HG02840 (cell line): ENCODE data around the gene PAK6.

Experiments used
- ATAC-seq: cut with Tn5 transposase; IDR thresholded peaks from one replicate; pipeline ENCODE4 v1.9.1; 2021; ENCODE audit warnings: mild to moderate bottlenecking, moderate library complexity, moderate number of reproducible peaks; ENCODE audit not compliant: unreplicated experiment, low FRiP score

The PAK6 gene

DNA sequence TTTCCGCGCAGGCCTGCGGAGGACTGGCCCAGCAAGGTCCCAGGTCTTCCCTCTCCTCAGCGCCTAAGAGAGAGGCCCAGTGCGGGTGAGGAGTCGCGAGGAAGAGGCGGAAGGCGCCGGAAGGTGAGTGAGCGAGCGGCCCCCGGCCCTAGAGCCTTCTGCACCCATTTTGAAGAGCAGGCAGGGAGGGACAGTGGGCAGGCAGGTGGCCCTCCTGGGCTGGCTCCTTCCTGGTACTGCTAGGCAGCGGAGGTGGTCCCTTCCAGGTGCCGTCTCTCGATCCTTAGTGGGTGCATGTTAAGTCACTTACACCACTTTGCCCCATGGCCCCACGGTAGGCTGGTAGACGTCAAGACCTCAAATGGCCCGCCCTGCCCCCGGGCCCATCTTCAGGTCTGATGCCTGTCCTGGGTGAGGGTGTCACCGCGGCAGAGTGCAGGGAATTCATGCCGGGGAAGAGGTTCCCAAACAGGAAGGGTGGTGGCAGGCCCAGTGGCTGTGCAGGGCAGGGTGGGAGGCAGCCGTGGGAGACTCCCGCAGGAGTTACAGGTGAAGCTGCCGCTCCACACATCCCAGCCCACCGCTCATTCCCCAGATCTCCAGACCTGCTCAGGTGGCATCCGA lies 14.4 kb downstream of the PAK6 start:
- no peak for ATAC-seq

DNA sequence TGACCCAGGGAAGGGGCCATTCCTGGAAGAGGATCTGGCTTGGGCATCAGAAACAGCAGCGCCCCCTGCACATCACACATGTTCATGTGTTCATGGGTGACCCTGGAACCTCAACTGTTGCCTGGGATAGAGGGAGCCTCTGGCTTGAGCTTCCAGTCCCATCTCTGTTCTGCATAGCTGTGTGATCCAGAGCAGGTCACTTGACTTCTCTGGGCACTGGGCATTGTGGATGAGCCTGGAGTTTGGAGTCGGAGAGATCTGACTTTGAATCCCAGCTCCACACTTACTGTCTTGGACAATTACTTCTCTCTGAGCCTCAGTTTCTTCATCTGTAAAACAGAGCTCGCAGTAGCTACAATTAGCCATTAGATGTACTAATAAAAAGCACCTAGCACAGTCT lies 15.6 kb downstream of the PAK6 start:
- no peak for ATAC-seq

DNA sequence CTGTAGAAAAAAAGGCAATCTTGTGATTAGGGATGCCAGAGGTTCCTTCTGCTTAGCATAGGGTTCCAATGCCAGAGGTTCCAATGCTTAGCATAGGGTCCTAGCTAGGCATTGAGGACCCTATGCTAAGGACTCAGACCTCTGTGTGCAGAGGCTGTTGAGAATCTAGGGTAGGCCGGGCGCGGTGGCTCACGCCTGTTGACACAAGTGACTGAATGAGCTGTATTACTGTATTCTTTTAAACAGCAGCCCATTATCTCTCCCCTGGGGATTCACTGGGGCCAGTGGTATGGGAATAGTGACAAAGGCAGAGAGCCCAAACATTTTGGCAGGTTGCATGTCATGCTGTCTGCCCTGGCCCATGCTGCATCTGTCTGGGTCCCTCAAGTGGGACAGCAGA lies 16.2 kb downstream of the PAK6 start:
- no peak for ATAC-seq

DNA sequence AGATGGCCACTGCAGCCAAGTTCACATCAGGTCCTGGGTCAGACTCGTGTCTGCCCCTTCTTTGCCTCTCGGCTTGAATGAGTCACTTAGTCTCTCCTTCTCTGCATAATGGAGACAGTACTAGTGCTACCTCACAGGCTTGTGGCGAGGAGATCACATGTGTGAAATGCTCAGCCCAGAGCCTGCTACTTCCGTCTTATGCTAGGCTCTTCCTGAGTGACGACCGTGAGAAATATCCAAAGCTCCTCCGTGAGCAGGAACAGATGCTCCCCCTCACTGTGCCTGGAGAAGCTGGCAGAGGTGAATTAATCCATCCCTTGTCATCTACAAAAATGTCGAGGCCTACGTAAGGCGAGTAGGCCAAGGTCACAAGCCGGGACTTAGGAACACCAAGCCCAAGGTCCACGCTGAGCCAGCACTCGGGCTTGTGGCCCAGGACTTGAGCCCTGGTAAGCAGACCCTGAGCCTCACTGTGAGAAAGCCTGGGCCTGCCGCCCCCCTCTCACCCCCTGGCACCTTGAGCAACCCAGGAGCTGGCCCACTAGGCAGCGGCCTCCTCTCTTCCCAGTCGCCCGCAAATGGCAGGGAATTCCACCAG lies 17.9 kb downstream of the PAK6 start:
- ATAC-seq: no peak

DNA sequence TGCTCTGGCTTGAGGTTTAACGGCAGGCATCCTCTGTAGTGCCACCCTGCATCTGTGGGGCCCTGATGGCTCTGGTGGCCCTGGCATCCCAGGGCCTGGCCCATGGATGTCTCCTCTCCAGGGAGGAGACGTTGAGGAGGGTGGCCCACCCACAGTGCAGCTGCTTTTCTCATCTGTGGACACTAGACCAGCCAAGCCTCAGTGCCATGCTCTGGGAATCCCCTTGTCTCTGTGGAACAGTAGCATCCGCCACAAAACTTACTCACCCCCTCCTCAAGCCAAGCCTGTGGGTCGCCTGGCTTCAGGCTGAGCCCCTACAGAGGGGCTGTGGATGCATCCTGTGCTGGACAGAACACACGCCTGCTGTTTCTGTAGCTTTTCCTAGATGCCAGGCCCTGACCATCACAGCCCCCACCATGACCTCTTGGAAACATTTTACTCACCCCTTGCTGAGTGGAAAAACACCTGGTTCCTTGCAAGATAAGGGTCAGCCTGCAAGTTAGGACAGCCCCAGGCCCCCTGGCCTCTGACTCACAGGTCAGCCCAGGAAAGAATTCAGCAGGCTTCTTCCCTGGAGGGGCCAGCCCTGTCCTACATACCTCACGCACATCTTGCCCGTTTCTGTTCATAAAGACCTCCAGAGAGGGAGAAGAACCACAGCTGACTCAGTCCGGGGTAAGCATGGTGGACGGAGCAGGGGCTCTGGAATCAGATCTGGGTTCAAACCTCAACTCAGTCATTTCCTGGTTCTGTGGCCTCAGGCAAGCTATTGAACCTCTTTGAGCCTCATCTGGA lies 19.0 kb downstream of the PAK6 start:
- ATAC-seq: no peak

DNA sequence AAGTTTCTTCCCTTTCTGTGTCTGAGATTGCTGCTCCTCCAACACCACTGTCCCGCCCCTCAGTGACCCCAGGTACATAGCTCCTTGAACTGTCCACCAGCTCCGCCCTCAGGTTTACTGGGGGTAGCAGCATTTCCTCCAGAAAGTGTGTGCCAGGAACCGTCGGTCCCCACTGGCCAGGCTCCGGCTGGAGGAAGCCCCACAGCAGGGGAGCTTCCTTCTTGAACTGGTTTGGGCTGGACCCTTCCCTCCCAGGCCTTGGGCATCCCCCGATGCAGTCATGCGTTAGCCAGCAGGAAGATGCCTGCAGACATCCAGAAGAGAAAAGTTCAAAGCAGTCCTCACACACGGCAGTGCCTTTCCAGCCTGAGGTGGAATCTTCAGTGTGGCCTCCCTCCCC lies 19.7 kb downstream of the PAK6 start:
- no peak for ATAC-seq

DNA sequence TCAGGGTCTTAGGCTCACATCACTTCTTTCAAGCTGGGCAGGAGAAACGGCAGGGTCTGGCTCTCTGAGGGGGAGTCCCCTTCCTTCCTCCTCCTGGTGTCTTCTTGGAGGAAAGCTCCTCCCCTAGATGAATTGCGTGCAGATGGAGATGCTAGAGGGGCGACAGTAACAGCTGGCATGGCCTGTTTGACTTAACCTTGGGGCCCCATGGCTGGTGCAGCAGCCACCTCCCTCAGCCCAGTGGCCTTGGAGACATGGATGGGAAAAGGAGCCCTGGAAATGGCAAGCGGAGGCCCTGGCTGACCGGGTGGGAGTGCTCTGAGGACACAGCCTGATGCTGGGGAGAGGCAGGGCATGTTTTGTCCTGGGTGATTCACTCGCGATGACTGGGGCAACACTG lies 20.2 kb downstream of the PAK6 start:
- ATAC-seq: no peak

DNA sequence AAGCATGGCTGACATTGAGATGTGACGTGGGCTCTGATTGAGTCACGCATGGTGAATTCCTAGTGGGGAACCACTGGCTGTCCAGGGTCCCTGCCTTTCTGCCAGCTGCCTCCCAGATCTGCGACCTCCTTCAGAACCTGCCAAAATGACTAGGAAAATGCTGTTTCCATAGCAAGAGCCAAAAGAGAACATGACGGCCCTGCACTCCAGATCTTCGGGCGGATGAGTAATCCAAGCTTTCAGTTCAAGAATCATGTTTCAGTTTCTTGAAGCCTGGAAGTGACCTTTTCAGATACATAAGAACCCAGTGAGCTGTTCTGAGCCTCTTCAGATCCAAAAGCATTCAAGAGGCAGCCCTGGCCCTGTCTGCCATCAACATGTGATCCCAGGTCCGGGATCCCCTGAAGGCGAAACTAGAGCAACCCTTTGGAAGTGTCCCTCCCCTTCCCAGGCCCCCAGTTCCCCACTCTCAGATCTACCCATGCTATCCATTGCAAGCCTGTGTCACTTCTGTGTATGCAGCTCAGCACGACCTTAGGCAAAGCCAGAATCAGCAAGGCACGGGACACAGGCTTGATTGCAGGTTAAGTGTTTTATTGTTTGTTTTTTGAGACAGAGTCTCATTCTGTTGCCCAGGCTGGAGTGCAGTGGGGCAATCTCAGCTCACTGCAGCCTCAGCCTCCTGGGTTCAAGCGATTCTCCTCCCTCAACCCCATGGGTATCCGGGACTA lies 24.3 kb downstream of the PAK6 start:
- ATAC-seq: no peak

DNA sequence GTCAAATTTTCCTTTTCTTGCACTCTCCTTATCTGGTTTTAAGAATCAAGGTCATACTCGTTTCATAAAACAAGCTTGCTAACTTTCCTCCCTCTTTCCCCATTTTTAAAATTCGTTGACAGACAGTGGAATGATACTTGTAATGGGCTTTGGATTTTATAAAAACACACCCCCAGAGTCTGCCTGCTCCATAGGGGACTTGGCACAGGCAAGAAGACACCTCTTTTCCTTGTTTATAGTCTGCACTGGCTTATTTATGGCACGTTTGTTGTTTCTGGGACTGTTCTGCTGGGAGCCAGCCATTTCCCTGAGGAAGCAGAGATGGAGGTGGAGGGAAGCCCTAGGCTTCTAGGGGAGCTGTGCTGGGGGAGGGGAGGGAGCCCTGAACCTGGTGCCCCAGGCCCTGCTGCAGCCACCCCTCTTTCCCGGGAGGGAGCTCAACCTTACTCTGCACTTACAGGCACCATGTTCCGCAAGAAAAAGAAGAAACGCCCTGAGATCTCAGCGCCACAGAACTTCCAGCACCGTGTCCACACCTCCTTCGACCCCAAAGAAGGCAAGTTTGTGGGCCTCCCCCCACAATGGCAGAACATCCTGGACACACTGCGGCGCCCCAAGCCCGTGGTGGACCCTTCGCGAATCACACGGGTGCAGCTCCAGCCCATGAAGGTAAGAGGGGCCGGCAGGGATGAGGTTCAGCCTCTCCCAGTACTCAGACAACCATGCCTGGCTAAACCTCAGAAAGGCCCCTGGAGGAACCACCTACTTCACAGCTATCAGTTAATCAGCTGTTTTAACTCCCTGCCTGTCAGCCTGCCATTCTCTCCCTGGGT lies 25.7 kb downstream of the PAK6 start:
- ATAC-seq: no peak

DNA sequence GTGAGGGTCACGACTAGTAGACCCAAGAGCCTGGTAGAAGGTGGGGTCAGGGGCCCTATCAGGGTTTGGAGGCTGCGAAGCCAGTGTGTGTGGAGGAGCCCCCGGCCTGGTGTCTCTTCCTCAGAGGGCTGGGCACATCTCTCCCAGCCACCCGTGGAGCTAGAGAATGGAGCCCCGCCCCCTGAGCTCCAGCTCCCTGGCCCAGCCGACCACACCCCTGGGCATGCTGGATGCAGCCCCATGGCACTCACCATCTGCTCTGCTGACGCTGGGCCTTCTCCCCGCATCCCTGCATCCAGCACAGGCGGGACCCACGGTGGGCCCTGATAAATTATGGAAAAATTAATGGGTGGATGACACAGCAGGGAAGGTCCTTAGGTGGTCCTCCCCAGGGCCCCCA lies 26.5 kb downstream of the PAK6 start:
- ATAC-seq: no peak

DNA sequence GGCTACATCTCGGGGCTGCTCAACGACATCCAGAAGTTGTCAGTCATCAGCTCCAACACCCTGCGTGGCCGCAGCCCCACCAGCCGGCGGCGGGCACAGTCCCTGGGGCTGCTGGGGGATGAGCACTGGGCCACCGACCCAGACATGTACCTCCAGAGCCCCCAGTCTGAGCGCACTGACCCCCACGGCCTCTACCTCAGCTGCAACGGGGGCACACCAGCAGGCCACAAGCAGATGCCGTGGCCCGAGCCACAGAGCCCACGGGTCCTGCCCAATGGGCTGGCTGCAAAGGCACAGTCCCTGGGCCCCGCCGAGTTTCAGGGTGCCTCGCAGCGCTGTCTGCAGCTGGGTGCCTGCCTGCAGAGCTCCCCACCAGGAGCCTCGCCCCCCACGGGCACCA lies 27.0 kb downstream of the PAK6 start:
- no peak for ATAC-seq

DNA sequence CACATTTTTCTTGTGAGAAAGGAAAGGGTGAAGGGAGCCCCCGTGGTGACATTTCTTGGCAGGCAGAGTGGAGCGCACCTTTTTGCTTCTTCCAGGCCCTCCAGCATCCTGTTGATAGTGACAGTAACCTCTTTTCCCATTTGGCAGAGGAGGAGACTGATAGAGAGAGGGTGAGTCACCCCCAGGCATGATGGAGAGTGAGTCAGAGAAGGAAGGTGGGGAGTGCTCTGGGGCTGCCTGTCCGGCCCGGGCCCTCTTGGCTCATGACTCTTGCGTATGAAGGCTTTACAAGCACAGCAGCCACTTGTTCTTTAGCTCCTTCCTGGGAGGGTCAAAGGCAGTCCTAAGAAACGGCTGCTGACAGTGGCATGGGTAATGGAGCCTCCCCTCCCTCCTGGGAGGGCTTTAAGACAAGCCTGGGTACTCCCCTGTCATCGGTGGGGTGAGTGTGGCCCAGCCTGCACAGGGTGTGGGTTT lies 28.0 kb downstream of the PAK6 start:
- ATAC-seq: no peak

DNA sequence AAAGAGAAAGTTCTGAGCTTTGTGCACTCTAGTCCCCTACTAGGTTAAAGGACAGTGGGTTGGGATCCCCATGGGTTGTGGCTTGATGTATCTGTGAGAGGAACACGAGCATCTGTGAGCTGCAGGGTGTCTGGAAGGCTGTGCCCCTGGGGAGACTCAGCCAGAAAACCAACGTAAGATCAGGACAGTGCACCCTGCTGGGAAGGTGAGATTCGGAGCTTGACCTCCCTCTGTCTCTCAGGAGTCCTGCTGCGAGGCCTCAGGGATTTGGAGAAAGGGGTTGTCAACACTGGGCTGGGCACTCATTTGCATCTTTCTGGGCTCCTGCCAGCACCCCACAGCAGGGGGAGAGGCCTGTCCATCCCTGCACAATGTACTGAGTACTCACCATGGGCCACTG lies 28.8 kb downstream of the PAK6 start:
- no peak for ATAC-seq

DNA sequence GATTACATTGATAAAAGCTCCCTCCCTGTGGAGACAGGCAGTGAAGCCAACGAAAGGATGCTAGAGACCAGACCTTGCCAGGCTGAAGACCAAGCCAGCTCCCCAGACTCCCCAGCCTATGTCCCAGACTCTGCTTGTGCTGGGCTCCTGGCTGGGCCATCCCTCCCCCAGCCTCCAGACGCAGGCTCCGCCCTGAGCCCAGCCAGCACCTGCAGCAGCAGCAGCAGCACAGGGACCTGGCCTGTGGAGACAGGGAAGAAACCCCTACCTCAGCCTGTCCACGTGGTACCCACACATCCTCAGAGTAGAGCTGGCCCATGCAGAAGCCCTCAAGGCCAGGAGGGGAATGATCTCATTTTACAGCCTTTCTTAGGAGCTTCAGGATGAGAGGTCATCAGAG lies 30.7 kb downstream of the PAK6 start:
- ATAC-seq: no peak

DNA sequence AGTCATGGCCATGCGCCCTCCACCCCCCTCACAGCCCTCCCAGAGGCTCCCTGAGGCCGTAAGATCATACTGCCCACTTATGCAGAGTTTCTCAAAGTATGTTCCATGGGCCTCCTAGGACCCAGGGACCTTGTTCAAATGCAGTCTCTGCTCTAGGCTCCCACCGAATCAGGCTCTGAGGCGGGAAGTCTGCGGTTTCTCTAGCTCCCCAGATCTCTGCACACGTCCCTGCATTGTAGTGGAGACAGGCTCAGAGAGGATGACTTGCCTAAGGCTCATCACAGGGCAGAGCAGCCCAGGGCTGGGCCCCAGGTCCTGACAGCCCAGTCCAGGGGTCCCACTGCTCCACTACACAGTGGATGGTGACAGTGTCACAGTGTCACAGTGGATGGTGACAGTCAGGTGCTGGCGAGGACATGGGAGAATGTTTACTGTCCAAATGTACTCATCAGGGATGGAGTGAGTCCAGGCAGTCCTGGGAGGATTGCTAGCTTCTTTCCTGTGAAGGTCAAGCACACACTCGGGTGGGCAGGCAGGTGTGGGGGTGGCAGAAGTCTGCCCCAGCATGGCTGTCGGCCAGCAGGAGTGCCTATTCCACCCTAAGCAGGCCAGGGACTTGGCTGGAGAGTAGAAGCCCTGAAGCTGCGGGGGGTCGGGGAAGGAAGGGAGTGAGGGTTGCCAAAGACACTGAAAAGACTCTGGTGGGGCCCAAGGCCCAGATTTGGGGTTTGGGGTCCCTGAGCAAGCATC lies 31.6 kb downstream of the PAK6 start:
- ATAC-seq: no peak

DNA sequence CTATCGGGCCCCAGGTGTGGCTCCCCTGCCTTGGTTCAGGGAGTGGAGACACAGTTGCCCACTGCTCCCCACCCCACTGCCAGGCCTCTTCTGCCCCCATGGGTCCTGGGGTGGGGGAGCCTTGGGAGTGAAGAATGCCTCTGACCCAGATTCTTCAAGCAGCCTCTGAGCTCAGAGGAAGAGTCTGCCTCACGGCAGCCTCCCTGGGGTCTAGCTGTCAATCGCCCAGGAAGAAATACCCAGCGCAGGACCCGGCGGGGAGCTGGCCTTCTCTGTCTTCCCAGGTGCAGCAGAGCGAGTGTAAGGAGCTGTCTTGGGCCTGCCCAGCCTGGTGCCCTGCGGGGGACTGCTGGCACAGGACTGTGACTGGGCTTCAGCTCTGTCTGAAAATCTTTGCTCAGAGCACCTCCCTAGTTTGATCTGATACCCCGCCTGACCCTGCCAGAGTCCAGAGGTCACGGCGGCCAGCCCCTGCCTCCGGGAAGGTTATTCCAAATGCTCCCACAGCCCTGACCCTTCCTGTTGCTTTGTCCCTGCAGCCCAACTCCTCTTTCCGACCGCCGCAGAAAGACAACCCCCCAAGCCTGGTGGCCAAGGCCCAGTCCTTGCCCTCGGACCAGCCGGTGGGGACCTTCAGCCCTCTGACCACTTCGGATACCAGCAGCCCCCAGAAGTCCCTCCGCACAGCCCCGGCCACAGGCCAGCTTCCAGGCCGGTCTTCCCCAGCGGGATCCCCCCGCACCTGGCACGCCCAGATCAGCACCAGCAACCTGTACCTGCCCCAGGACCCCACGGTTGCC lies 33.0 kb downstream of the PAK6 start:
- no peak for ATAC-seq

DNA sequence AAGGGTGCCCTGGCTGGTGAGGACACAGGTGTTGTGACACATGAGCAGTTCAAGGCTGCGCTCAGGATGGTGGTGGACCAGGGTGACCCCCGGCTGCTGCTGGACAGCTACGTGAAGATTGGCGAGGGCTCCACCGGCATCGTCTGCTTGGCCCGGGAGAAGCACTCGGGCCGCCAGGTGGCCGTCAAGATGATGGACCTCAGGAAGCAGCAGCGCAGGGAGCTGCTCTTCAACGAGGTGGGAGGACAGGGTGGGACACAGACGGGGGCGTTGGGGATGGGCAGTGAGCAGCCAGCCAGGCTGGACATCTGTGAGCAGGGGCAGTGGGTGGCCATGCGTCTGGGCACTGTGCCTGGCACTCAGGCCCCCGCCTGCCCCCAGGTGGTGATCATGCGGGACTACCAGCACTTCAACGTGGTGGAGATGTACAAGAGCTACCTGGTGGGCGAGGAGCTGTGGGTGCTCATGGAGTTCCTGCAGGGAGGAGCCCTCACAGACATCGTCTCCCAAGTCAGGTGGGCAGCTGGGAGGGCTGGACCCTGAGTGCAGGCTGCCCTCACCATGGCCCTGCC lies 33.7 kb downstream of the PAK6 start:
- ATAC-seq: no peak

DNA sequence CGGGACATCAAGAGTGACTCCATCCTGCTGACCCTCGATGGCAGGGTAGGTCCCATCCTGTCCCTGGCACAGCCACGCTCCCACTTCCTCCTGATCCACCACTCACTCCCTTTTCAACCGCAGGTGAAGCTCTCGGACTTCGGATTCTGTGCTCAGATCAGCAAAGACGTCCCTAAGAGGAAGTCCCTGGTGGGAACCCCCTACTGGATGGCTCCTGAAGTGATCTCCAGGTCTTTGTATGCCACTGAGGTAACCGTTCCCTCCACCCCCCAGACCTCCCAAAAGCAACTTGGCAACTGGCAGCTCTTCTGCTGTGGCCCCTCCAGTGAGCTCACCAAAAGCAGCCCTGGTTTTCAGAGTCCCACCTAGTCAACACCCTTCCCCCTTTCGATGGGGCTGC lies 34.6 kb downstream of the PAK6 start:
- no peak for ATAC-seq
